T-helper 2 cell treated with Interferon-gamma antibody and Interleukin-4, amounts not matched to agents 5 μg/mL and 100 μg/mL, for 36 hours (primary cell): ENCODE results near the gene SKIC3.

Experiments
- DNase-seq: peaks from one replicate; pipeline ENCODE4 v3.0.0; 2021; ENCODE audit warnings: low spot score
- H3K27ac Mint-ChIP-seq: one replicate; pipeline ENCODE4 v1.8.0; 2021; ENCODE audit warnings: mild to moderate bottlenecking, mixed read lengths
- H3K27me3 Mint-ChIP-seq: one replicate; pipeline ENCODE4 v1.8.0; 2021; ENCODE audit warnings: low read depth, mixed read lengths
- H3K36me3 Mint-ChIP-seq: one replicate; pipeline ENCODE4 v1.8.0; 2021; ENCODE audit warnings: low read depth, mixed read lengths
- H3K4me1 Mint-ChIP-seq: one replicate; pipeline ENCODE4 v1.8.0; 2021; ENCODE audit warnings: low read depth, mixed read lengths
- H3K4me3 Mint-ChIP-seq: one replicate; pipeline ENCODE4 v1.8.0; 2022; ENCODE audit warnings: mild to moderate bottlenecking, moderate library complexity, mixed read lengths
- H3K9me3 Mint-ChIP-seq: one replicate; pipeline ENCODE4 v1.8.0; 2021; ENCODE audit warnings: mixed read lengths

The SKIC3 gene

GRCh38 chr5:95554647-95555548 is at the start of gene SKIC3, which contains the start of gene ARSK:
SKIC3 (minus strand) TSS chr5:95554977; CDS start chr5:95547150, 7,827 bp downstream.
ARSK (plus strand) TSS chr5:95555101; CDS start chr5:95555279, 178 bp downstream.
- no peaks in the 10 kb centered on the region for H3K27me3 Mint-ChIP-seq
- peaks cover 34% of the 10 kb centered on the region for H3K4me1 Mint-ChIP-seq
- H3K27ac Mint-ChIP-seq: peak within 1 kb of the TSS; percentile 94
- H3K4me3 Mint-ChIP-seq: peak within 1 kb of the TSS; percentile 88
- no peaks in the 10 kb centered on the region for H3K9me3 Mint-ChIP-seq
- peak; percentile 94 for DNase-seq
- peaks cover 8% of the 10 kb centered on the region for H3K36me3 Mint-ChIP-seq

GRCh38 chr5:95600557-95600956 is 45.8 kb upstream of the SKIC3 start:
- no peaks in the 10 kb centered on the region for H3K4me1 Mint-ChIP-seq
- no peak for DNase-seq
- H3K4me3 Mint-ChIP-seq: no peak overlapping the region

GRCh38 chr5:95599252-95599651 is 44.5 kb upstream of the SKIC3 start:
- no peak for DNase-seq
- Mint-ChIP-seq H3K9me3 (no peaks in the 10 kb centered on the region), H3K4me1 (no peaks in the 10 kb centered on the region), H3K27ac (no peak overlapping the region), H3K36me3 (peaks cover 6% of the 10 kb centered on the region), H3K4me3 (no peak overlapping the region), H3K27me3 (no peaks in the 10 kb centered on the region)

More at GRCh38 chr5:95600557-95600956, 45.8 kb upstream of the SKIC3 start:
- peaks cover 9% of the 10 kb centered on the region for H3K36me3 Mint-ChIP-seq
- H3K27me3 Mint-ChIP-seq: no peaks in the 10 kb centered on the region
- no peaks in the 10 kb centered on the region for H3K9me3 Mint-ChIP-seq
- no peak overlapping the region for H3K27ac Mint-ChIP-seq

GRCh38 chr5:95595289-95595931 is 40.6 kb upstream of the SKIC3 start:
- H3K4me1 Mint-ChIP-seq: peaks cover 22% of the 10 kb centered on the region
- no peak overlapping the region for H3K27ac Mint-ChIP-seq
- DNase-seq: no peak
- H3K36me3 Mint-ChIP-seq: peaks cover 2% of the 10 kb centered on the region
- H3K9me3 Mint-ChIP-seq: no peaks in the 10 kb centered on the region
- no peaks in the 10 kb centered on the region for H3K27me3 Mint-ChIP-seq
- no peak overlapping the region for H3K4me3 Mint-ChIP-seq

GRCh38 chr5:95591490-95591901 is 36.7 kb upstream of the SKIC3 start:
- Mint-ChIP-seq H3K27me3 (no peaks in the 10 kb centered on the region), H3K4me3 (peak overlapping the region; percentile 50), H3K27ac (peak overlapping the region; percentile 6), H3K36me3 (peaks cover 2% of the 10 kb centered on the region), H3K9me3 (no peaks in the 10 kb centered on the region), H3K4me1 (peaks cover 27% of the 10 kb centered on the region)
- peak; percentile 14 for DNase-seq

GRCh38 chr5:95590880-95591279 is 36.1 kb upstream of the SKIC3 start:
- Mint-ChIP-seq H3K36me3 (peaks cover 2% of the 10 kb centered on the region), H3K4me3 (peak overlapping the region; percentile 50), H3K27me3 (no peaks in the 10 kb centered on the region), H3K27ac (peak overlapping the region; percentile 65), H3K4me1 (peaks cover 27% of the 10 kb centered on the region), H3K9me3 (no peaks in the 10 kb centered on the region)
- peak; percentile 16 for DNase-seq

GRCh38 chr5:95583992-95584391 is 29.2 kb upstream of the SKIC3 start:
- Mint-ChIP-seq H3K27me3 (no peaks in the 10 kb centered on the region), H3K4me1 (no peaks in the 10 kb centered on the region), H3K36me3 (peaks cover 7% of the 10 kb centered on the region), H3K4me3 (no peak overlapping the region), H3K9me3 (no peaks in the 10 kb centered on the region), H3K27ac (no peak overlapping the region)
- DNase-seq: no peak

GRCh38 chr5:95581576-95581975 is 26.8 kb upstream of the SKIC3 start:
- H3K9me3 Mint-ChIP-seq: no peaks in the 10 kb centered on the region
- no peaks in the 10 kb centered on the region for H3K4me1 Mint-ChIP-seq
- peaks cover 7% of the 10 kb centered on the region for H3K36me3 Mint-ChIP-seq
- no peak overlapping the region for H3K27ac Mint-ChIP-seq
- H3K4me3 Mint-ChIP-seq: no peak overlapping the region
- no peak for DNase-seq
- no peaks in the 10 kb centered on the region for H3K27me3 Mint-ChIP-seq

GRCh38 chr5:95572016-95572415 is 17.2 kb upstream of the SKIC3 start:
- Mint-ChIP-seq H3K4me3 (no peak overlapping the region), H3K27me3 (no peaks in the 10 kb centered on the region), H3K36me3 (no peaks in the 10 kb centered on the region), H3K9me3 (no peaks in the 10 kb centered on the region), H3K27ac (no peak overlapping the region), H3K4me1 (no peaks in the 10 kb centered on the region)
- DNase-seq: no peak

GRCh38 chr5:95565280-95565920 is 10.6 kb upstream of the SKIC3 start:
- H3K27me3 Mint-ChIP-seq: peaks cover 2% of the 10 kb centered on the region
- H3K4me1 Mint-ChIP-seq: no peaks in the 10 kb centered on the region
- H3K27ac Mint-ChIP-seq: no peak overlapping the region
- DNase-seq: no peak
- no peaks in the 10 kb centered on the region for H3K9me3 Mint-ChIP-seq
- H3K4me3 Mint-ChIP-seq: no peak overlapping the region
- peaks cover 2% of the 10 kb centered on the region for H3K36me3 Mint-ChIP-seq

GRCh38 chr5:95564450-95564849 is 9.7 kb upstream of the SKIC3 start:
- Mint-ChIP-seq H3K4me3 (no peak overlapping the region), H3K36me3 (peaks cover 2% of the 10 kb centered on the region), H3K27ac (no peak overlapping the region), H3K4me1 (no peaks in the 10 kb centered on the region), H3K27me3 (peaks cover 2% of the 10 kb centered on the region), H3K9me3 (no peaks in the 10 kb centered on the region)
- DNase-seq: no peak

- Mint-ChIP-seq H3K9me3 (no peaks in the 10 kb centered on the region), H3K36me3 (peaks cover 2% of the 10 kb centered on the region), H3K4me1 (no peaks in the 10 kb centered on the region), H3K4me3 (no peak overlapping the region), H3K27me3 (peaks cover 2% of the 10 kb centered on the region), H3K27ac (no peak overlapping the region)
- DNase-seq: no peak
These were observed 8.6 kb upstream of the SKIC3 start for GRCh38 chr5:95563367-95563766.

- no peak overlapping the region for H3K4me3 Mint-ChIP-seq
- H3K9me3 Mint-ChIP-seq: no peaks in the 10 kb centered on the region
- H3K4me1 Mint-ChIP-seq: peaks cover 2% of the 10 kb centered on the region
- H3K27ac Mint-ChIP-seq: no peak overlapping the region
- no peak for DNase-seq
- H3K27me3 Mint-ChIP-seq: peaks cover 2% of the 10 kb centered on the region
- peaks cover 2% of the 10 kb centered on the region for H3K36me3 Mint-ChIP-seq
These were observed 7.5 kb upstream of the SKIC3 start for GRCh38 chr5:95562282-95562681.

- Mint-ChIP-seq H3K4me1 (peaks cover 19% of the 10 kb centered on the region), H3K4me3 (no peak overlapping the region), H3K27ac (no peak overlapping the region), H3K36me3 (no peaks in the 10 kb centered on the region), H3K9me3 (no peaks in the 10 kb centered on the region), H3K27me3 (no peaks in the 10 kb centered on the region)
- no peak for DNase-seq
These were observed 3.1 kb upstream of the SKIC3 start for GRCh38 chr5:95557841-95558240.
